GM21723 (cell line): ENCODE results near the gene SLC6A6.
"Not testable (repeated sequence)": the region's sequence is repeated elsewhere in the genome, so short reads cannot be mapped to it uniquely, and the experiment has no call there.

Source experiments
- ATAC-seq: cut with Tn5 transposase; IDR thresholded peaks from one replicate; pipeline ENCODE4 v1.9.1; 2021; ENCODE audit warnings: mild to moderate bottlenecking, moderate library complexity; ENCODE audit not compliant: unreplicated experiment

SLC6A6 gene

DNA sequence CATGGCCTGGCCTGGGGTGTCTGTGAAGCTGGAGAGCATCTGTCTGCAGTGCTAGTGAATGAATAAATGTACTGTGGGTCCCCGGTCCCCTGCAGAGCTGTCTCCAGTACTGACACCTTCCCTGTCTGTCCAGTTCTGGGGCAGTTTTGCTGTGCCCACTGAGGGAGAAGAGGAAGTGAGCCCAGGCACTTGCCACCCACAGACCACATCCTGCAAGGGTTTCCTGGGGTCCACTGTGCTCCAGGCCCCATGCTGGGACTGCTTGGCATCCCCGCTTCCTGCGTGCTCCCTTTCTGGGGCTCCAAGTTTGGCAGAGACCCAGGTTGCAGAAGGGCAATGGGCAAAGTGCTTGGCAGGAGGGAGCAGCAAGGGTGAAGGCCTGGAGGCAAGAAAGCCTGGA, 4.9 kb upstream of the SLC6A6 start:
- ATAC-seq: no peak

DNA sequence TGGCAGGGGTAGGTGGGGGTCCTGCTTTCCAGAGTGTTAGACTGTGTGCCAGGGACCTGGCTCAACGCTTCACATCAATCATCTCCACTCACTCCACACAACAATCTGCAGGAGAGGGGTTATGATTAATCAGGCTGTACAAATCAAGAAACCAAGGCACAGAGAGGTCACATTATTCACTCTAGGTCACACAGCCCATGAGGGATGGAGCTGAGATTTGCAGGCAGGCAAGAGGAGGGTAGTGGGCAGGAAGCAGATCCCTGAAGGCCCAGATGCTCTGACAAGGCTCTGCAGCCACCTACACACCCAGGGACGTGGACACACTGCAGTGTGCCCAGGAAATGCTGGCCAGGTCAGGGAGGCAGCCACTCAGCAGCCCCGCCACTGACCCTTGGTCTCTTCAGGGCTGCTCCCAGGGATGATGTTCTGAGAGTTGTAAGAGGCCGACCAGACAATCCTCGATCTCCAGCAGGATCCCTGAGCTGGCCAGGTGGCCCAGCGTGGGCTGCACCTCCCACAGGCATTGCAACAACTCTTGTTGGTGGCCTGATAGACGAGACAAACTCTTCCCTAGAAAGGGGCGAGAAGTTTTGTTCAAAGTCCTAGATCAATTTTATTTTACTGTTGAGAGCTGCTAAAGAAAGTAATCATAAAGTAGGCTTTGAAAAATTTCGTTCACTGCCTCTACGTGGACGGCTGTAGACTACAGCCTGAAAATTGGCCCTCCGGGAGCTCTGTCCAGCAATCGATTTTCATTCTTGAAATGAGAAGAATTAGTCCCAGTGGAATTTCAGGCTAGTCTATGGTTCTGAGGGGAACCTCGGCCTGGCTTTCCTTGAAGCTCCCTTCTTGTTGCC, 4.2 kb upstream of the SLC6A6 start:
- ATAC-seq: no peak

DNA sequence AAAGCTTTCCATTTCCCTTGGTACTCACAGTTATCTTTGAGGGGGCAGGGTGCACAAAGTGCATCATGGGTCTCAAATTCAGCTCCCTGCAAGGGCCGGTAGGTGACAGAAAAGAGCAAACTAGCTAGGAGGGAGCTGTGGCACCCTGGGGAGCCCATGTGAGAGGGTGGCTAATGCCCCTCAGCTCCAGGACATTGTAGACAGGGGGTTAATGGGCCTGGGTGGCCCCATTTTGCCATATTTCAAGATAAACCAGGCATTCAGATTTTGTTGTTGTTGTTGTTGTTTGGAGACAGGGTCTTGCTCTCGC, 3.7 kb upstream of the SLC6A6 start:
- no peak for ATAC-seq

DNA sequence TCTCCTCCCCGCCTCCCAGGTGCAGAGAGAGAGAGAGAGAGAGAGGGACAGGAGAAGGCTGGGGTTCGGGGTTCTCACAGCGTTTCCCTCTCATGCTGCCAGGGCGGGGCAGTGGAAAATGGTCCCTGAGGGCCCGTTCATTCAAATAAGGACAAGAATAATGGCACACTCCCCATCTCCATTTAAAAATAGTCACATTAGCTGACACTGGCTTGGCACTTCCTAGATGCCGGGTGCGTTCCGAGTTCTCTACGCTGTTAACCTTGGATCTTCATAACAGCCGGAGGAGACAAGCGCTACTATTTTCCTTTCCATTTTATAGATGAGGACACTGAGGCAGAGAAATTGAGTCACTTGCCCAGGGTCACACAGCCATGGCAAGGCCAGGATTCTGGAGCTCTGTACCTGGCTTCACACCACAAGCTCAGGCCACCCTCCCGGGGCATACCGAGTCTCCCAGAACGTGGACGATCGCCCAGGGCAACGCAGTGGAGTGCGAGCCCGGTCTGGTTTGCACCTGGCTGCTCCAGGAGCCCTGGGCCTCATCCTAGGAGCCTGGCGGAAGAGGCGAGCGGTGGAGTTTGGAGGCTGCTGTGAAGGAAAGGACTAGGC, 608 bp upstream of the SLC6A6 start:
- no peak for ATAC-seq

DNA sequence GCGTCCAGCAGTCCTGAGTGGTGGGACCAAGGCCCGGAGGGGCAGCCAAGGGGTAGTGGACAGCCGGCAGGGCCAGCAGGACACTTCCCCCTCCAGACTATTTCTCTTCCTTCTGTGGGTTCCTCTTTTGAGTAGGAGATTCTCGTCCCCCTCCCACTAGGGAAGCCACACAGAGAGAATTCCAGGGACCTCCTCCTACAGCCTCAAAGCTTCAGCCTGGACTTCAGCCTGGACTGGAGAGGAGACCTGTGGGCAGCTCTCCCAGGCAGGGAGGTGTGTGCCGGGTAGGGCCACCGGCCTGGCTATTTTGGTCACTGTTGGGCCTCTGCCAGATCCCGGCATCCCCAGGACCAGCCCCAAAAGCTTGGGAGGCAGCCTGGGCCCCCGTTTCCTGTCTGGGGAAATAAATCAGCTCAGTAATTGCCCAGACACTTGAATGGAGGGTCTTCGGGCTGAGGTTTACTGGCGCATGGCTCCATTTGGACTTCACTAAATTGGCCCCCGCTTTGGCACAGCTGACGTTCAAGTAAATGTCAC, 1.3 kb downstream of the SLC6A6 start:
- no peak for ATAC-seq

DNA sequence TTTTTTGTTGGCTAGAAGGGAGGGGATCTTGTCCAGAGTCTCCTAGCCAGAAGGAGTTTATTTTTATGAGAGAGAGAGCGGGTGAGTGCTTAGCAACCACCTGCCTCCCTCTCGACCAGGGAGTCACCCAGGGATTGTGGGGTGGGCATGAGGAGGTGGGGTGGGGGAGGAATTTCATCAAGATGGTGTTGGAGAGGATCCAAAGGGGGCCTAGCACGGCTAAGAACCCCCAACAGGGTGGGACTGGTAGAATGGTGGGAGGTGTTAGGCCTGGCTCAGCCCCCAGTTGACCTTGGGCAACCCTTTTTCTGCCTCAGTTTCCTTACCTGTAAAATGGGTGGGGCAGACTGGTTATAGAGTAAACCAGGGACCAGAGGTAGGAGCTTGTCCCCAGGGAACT, 1.8 kb downstream of the SLC6A6 start:
- no peak for ATAC-seq

DNA sequence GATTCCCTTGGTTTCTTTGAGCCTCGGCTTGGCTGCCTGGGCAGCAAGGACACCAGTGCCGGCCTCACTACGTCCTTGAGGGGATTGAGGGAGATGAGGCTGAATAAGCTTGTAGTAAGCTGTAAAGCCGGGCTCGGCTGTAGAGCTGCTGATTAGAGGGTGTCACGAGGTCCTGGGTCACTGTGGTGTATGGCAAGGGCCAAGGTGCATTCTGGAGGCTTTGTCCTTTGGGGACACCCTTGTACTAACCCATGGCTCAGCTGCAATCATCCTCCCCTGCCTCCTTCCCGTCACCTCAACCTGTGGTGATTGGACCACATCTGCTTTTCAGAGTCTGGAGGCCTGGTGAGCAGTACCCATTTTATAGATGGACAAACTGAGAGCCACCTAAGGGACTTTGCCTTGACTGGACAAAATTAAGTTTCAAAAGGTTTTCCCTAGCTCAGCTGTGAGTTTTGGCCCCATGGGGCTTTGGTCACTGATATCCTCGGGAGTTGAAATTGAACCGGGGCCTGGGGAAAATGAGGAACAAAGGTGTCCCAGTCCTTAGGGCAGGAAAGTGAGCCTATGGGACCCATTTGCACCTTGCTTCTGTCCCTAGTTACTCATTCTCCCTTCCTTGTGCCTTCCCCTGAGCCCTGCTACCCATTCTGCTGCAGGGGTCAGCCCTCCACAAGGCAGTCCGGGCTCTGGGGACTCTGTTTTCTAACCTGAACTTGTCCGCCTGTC, 2.4 kb downstream of the SLC6A6 start:
- no peak for ATAC-seq

DNA sequence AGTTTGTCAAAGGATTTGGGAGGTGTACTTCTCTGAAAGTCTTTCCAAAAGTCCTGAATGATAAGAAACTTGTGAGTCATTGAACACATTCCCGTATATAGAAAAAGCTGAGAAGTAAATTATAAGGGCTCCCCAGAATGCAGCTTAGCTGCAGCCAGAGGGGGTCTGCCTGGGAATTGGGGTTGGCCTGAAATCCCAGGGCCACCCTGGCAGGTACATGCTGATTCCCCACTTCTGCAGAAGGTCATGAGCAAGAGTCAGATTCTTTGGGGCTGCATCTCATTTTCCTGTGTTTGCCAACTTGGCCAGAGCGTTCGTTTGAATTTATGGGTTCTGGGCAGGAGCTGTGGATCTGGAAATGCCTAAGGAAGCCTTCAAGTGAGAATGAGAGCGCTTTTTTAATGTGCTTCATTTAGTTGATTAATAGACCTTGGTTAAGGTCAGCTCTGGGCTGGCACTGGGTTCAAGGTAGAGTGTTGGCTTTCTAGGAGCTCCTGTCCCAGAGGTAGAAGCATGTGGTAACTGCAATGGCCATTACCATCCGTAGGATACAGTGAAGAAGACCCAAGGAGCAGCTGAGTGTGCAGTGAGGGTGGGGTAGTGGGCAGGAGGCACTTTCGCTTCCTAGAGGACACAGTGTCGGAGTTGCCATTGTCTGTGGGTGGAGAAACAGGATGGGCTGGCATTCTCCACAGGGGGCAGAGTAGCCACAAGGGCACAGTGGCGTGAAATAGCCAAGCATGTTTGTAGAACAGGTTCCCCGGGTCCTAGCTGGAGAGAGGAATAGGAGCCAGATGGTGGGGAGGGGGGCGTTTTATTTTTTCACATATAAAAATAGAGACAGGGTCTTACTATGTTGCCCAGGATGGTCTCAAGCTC, 3.2 kb downstream of the SLC6A6 start:
- no peak for ATAC-seq

DNA sequence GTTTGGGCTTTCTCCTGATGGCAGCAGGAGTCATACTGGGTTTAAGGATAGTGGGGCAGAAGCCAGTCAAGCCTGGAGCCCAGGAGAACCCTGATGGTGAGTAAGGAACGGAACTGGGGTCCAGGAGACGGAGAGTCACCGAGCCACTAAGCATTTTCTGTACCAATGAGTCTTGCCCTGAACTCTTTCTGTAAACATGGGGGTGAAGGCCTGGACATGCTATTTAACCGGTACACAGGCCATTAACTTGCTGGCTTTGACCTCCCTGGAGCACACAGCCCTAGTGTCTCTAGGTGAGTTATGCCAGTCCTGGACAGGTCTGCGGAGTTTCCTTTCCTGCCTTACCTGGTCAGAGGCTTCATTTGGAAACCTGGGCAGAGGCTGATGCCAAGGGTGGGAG, 3.9 kb downstream of the SLC6A6 start:
- ATAC-seq: no peak

DNA sequence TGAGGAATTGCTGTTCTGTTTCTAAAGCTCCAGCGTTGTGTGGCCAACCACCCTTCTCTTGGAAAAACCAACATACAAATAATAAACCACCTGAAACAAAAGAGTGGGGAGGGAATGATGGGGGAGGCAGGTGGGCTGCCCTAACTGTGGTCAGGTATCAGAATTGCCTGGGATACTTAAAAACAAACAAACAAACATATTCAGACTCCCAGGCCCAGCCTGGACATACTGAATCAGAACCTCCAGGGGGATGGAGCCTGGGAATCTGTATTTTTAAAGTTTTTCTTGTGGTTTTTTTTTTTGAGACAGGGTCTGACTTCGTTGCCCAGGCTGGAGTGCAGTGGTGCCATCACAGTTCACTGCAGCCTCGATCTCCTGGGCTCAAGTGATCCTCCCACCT, 4.4 kb downstream of the SLC6A6 start:
- no peak for ATAC-seq

DNA sequence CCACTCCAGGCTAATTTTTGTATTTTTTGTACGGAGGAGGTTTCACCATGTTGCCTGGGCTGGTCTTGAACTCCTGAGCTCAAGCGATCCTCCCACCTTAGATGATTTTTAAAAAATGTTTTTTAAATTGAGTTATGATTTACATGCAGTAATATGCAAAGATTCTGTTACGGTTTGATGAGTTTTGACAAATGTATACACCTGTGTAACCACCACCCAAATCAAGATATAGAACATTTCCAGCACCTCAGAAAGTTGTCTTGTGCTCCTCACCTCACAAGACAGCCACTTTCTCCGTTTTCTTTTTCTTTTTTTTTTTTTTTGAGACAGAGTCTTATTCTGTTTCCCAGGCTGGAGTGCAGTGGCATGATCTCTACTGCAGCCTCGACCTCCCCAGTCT, 4.8 kb downstream of the SLC6A6 start:
- no peak for ATAC-seq

DNA sequence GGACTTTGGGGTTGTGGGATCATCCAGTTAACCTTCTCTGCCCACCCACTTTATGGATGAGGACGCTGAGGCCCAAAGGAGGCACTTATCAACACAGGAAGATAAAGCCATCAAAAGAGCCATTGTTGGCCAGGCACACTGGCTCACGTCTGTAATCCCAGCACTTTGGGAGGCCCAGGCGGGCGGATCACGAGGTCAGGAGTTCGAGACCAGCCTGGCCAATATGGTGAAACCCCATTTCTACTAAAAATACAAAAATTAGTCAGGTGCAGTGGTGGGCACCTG, 7.3 kb downstream of the SLC6A6 start:
- not testable (repeated sequence) for ATAC-seq

DNA sequence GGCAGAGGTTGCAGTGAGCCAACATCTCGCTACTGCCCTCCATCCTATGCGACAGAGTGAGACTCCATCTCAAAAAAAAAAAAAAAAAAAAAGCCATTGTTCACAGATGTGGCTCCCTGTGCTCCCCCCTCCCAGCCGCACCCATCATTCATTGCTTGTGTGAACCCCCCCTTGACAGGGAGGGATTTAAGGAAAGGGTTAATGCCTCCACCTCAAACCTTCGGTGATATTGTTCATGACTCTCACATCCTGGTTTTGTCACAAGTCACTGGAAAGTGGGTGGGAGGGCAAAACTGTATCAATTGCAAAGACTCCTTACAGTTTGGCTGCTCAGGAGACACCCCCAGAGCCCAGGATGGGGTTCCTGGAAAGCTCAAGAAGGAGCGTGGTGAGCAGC, 7.7 kb downstream of the SLC6A6 start:
- no peak for ATAC-seq

DNA sequence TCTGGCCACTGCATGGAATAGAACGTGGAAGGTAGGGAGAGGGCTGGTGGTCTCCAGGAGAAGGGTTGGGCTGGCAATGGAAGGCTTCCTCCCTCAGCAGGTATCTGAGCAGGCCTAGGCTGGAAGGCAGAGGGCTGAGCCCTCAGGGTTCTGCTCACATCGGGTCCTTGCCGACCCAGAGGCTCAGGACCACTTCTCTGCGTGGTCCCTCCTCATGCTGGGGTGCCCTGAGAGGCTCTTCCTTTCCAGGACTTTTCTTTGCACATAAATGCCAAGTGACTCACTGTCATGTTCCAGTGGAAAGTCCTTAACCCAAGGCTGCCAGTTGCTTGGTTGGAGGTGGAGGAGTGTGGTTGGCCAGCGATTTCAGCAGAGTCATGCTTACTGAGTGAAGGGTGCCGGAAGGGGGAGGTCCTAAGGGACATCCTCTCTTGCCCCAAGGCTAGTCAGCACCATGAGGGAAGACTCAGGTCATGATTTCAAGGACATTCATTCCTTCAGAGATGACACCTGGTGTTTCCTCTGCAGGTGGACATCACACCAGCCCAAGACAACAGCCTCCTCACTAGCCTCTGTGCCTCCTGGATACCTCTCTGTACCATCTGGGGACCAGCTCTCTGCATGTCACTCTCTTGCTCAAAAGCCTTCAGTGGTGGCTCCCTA, 8.2 kb downstream of the SLC6A6 start:
- ATAC-seq: no peak

DNA sequence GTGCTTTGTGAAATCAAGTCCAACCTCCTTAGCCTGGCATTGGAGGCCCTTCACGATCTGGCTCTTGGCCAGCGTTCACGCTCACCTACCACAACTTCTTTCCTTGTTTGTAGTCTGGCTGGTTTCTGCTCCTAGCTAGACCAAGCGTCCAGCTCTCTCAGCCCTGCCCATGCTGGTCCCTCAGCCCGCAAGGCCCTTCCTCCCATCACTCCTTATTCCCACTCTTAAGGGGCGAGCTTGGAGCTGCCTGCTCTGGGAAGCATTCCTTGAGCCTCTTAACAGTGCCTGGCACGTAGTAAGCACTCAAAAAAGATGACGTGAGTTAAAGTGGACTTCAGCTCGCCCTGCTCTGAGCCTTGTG, 8.7 kb downstream of the SLC6A6 start:
- ATAC-seq: no peak

DNA sequence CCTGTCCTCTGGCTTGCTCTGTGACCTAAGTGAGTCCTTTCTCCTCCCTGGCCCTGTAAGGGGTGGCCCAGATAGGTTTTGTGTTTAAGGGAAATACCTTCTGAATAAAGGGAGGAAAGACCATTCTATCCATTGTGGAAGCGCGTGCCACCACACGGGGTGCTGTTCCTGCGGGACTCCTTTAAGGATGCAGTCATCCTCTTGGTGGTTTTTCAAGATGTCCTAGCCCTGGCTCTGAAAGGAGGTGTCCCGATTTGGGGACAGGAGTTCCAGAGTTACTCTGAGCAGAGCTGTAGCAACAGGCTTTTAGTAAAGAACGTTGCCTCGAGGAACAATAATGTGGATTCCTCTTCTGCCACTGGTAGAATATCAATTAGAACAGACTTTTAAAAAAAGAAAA, 9.6 kb downstream of the SLC6A6 start:
- no peak for ATAC-seq

DNA sequence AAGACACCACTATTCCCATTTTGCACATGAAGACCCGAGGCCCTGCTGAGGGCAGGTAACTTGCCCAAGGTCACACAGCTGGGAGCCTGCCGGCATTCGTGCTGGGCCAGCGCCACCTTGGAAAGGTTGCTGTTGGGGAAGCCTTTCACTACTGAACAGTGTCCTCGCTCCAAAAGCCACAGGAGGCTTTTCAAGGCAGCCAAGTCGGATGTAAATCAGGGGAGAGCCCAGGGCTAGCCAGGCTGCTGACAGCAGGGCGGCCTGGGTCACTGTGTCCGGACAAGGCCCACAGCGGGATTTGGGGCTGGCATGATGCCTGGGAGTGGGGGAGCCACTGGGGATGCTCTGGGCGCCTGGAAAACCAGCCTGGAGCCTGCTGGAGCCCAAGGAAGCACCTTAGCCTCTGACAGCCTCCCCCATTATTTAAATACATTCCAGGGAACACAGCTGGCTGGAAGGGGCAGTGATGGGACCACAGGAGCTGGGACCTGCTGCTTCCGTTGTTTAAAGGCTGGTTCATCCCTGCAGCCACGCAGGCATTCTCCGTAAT, 10.5 kb downstream of the SLC6A6 start:
- no peak for ATAC-seq

DNA sequence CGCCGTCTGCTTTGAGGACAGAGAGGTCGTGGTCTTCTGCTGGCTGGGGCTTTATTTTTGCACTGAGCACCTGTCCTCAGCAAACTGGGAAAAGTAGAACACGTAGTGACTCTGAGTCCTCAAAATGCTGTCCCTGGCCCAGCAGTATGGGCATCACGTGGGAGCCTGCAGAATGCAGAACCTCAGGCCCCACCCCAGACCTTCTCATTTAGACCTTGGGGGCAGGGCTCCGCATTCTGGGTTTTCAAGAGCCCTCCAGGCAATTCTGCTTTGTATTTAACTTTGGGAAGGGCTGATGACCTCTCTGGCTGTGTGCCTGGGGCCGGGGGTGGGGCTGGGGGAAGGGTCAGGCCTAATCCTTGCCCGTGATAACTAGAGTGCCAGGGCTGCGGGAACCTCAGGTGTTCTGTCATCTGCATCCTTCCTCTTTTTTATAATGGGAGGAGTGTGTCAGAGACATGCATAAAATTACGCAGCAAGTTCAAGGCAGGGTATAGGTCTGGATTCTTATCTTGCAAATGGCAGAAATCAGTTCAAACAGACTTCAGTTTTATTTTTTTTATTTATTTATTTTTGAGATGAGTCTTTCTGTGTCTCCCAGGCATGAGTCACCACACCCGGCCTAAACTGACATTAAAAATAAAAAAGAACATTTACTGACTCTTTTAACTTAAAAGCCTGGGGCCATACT, 11.1 kb downstream of the SLC6A6 start:
- no peak for ATAC-seq

DNA sequence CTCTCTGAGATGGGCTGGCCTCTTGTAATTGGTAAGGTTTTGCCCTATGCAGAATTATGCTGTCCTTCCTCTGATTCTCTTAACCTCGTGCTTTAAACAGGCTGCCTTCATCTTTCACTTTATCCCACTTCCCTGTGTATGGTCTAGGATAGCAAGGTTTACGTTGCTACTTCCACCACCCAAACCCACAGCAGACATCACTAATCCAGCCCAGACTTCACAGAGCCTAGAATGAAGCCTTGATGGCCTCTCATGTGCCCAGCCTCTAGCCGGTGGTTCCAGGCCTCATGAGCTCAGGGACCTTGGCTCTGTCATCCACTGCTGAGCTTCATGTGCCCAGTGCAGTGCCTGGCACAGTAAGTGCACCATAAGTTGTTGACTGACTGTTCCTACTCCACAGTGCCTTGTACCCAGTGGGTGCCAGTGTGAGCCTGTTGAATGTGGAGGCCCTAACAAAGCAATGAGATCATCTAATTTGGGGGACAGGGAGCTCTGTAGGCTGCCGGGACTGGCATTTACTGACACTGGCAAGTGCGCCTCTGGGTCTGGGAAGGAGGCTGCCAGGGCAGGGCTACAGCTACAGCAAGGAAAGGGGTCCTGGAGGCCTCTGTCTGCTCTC, 12.5 kb downstream of the SLC6A6 start:
- no peak for ATAC-seq
